DMS 273 treated with DMSO at 0.1 percent for 48 hours (cell line): ENCODE measurements around the gene SIGLEC8.
"Not testable (repeated sequence)": the region's sequence is repeated elsewhere in the genome, so short reads cannot be mapped to it uniquely, and the experiment has no call there.

ENCODE experiments used
- DNase-seq: peaks from one replicate; lab custom pipeline; 2025; lab: John Stamatoyannopoulos, UW

SIGLEC8 gene

DNA sequence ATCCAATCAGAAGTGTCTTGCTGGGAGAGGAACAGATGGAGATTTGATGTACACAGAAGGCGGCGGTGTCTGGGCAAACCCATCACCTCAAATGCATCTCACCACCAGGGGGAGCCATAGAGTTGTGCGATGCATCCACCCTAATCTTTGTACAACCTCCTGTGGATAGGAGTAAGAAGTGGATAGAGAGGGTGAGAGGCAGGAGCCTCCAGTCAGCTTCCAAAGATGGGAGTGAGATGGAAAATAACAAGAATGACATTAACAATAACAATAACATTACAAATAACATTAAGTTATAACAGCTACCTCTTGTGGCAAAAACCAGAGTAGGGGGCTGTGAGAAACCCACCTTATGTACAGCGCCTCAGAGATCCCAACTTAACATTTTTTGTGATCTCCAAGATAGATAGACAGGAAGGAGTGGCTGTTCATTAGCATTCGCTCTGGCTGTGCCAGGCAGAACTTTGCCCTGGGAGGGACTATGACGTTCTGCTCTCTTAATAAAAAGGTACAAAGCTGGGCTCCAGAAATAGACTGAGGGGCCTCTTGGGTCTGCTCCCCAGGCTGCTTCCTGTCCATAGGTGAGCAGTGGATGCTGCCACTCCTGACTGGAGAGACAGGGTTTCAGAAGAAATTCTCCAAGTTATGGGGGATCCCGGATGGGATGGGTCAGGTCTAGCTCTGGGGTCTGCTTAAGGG lies 14.9 kb upstream of the SIGLEC8 start:
- DNase-seq, result peak; percentile 4

- DNase-seq, result no peak
These were observed 14.4 kb upstream of the SIGLEC8 start for GRCh38 chr19:51472607-51473006.

GRCh38 chr19:51471527-51471926 lies 13.3 kb upstream of the SIGLEC8 start:
- no peak for DNase-seq

DNA sequence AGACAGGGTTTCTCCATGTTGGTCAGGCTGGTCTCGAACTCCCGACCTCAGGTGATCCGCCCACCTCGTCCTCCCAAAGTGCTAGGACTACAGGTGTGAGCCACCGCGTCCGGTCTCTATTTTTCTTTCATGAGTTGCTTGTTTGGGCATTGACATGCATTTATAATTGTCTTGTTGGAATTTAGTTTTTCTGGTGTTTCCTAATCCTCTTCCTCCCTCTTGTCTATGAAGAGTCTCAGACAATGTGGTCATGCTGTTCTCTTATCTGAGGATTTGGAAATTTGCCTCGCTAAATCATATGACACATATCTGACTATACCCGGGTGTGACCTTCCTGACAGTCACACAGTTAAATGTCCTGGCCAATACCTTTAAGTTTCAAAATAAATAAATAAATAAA lies 12.7 kb upstream of the SIGLEC8 start:
- DNase-seq, result no peak

GRCh38 chr19:51469629-51470028 lies 11.4 kb upstream of the SIGLEC8 start:
- DNase-seq, result no peak

DNA sequence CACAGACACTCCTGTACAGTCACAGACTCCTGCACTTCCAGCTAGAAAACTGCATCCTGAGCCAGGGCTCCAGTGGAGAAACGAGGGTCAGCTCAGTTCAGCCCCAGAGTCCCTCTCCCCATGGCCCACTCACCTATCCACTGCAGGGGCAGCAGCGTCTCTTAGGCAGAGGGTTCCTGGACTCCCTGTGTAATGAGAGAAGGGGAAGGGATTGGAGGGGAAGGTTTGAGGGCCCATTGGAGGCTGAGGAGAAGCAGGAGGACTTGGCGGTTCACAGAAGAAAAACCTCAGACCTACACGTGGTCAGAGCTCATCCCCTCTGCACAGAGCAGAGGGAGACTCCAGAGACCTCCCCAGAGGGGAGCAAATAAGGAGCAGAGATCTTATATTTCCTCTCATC lies 10.9 kb upstream of the SIGLEC8 start:
- DNase-seq, result no peak

- DNase-seq, result no peak
These were observed 10.3 kb upstream of the SIGLEC8 start for GRCh38 chr19:51468545-51468920.

DNA sequence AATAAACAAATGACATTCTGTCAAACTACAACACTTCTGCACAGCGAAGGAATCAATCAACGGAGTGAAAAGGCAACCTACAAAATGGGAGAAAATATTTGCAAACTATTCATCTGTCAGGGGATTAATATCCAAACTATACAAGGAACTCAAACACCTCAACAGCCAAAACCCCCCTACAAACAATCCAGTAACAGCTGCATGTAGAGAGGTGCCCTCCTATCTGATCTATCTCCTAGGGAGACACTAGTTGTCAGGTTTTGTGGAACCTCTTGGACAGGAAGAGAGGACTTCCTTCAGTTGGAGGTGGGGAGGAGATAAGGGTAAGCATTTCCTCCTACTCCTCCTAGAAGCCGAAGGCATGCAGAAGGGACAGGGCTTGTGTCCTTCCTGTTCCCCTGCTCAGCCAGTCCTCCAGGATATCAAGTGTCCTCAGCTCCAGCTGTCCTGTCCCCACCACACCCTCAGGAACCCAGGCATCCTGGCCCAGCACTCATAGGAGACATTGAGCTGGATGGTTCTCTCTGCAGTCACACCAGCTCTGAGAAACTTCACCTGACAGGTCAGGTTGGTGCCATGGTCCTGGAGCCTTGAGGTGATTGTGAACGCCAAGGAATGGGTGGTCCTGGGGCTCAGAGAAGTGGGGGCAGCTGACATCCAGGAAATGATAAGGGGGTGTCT lies 9.8 kb upstream of the SIGLEC8 start:
- no peak for DNase-seq

- DNase-seq, result no peak
These were observed 8.5 kb upstream of the SIGLEC8 start for GRCh38 chr19:51466723-51467122.

GRCh38 chr19:51463976-51464581 lies 5.8 kb upstream of the SIGLEC8 start:
- not testable (repeated sequence) for DNase-seq

- no peak for DNase-seq
These were observed 4.4 kb upstream of the SIGLEC8 start for GRCh38 chr19:51462681-51463080.

GRCh38 chr19:51462276-51462675 lies 4.0 kb upstream of the SIGLEC8 start:
- DNase-seq, result no peak

- no peak for DNase-seq
These were observed 3.5 kb upstream of the SIGLEC8 start for GRCh38 chr19:51461723-51462161.

GRCh38 chr19:51460164-51460992 lies 2.1 kb upstream of the SIGLEC8 start:
- DNase-seq, result no peak

GRCh38 chr19:51458899-51459505 lies 748 bp upstream of the SIGLEC8 start:
- DNase-seq, result no peak

- no peak for DNase-seq
These were observed 772 bp downstream of the SIGLEC8 start for GRCh38 chr19:51457351-51458013.

DNA sequence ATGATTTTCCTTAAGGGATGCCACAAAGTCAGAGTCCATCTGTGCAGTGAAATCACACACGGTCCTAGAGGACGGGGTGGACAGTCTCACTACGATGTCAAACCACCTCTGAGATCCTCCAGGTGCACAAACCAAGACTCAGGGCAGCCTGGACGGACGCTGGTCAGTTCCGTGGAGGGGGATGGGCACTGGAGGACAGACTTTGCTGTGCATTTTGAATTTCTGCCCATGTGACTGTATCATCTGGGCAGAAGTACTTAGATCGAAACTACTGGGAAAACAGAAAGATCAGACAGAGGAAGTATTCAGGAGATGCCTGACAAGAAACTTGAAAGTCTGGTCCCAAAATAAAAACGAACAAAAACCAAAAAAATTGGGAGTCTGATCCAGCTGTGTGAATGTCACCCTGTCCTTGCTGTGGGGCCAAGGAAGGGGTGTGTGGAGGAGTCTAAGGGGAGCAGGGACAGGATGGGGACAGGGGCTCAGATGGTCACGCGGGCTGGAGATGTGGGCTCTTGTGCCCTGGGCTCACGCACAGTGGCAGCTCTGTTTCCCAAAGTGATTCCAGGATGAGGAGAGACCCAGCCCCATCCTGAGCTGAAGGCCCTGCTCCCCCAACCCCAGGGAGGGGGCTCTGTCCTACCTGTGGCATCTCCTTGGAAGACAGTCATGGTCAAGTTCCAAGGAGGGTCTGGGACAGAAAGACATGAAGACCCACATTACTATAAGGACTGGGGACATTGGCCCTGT lies 1.5 kb downstream of the SIGLEC8 start:
- no peak for DNase-seq

GRCh38 chr19:51450730-51451307 lies 7.4 kb downstream of the SIGLEC8 start:
- no peak for DNase-seq

GRCh38 chr19:51448411-51449016 lies 9.7 kb downstream of the SIGLEC8 start:
- DNase-seq, result no peak

GRCh38 chr19:51448011-51448410 lies 10.2 kb downstream of the SIGLEC8 start:
- DNase-seq, result no peak
